Thyroid gland (tissue), 4 donors: Measurements from ENCODE around the gene SYNJ2. TPM values are rescaled to one million over a fixed set of nuclear protein-coding genes. Genes with fewer than 3 reads are reported as not detected.

ENCODE experiments used
- DNase-seq, 2 donors: peaks; one replicate each; pipeline ENCODE4 v3.0.0-alpha.2; 2019
- H3K27ac ChIP-seq, 3 donors: fragments of 200-600 bp; sonication (generic); 1 replicate in 2 of 3; 2 replicates in 1 of 3; pipeline ENCODE4 v1.5.1; 2016 to 2019; ENCODE audit warnings: mild to moderate bottlenecking in 1 of 3, moderate library complexity in 1 of 3
- H3K27me3 ChIP-seq: fragments of 200-600 bp; sonication (generic); one replicate; pipeline ENCODE4 v1.5.1; 2019
- H3K36me3 ChIP-seq, 2 donors: fragments of 200-600 bp; sonication (generic); one replicate each; pipeline ENCODE4 v1.5.1; 2016 to 2019
- H3K4me1 ChIP-seq, 2 donors: fragments of 200-600 bp; sonication (generic); one replicate each; pipeline ENCODE4 v1.5.1; 2017 to 2019
- H3K4me3 ChIP-seq, 3 donors: fragments of 200-600 bp; sonication (generic); replicated peaks in 1 of 3; 1 replicate in 2 of 3; 2 replicates in 1 of 3; pipeline ENCODE4 v1.5.1; 2016; ENCODE audit warnings: mild to moderate bottlenecking in 1 of 3
- H3K9me3 ChIP-seq: fragments of 200-600 bp; sonication (generic); one replicate; pipeline ENCODE4 v1.5.1; 2017
- POLR2A ChIP-seq, 2 donors: fragments of 450-650 bp; IDR thresholded peaks; one replicate each; pipeline ENCODE4 v1.6.1; 2017; ENCODE audit warnings: antibody characterized with exemption in 2 of 2, mild to moderate bottlenecking in 2 of 2, moderate library complexity in 1 of 2
- WGBS, 2 donors: methylation state at CpG; one replicate each; pipeline ENCODE4 v1.1.5; 2017; 5-methylcytosine and 5-hydroxymethylcytosine counted together
- intact Hi-C: fragments of 100-400 bp; cut with DNase I; formaldehyde crosslinking; loops from one replicate; pipeline ENCODE4 v1.15.1; 2023
- total RNA-seq, 4 donors: library from RNA; depleted of rRNA; stranded (reverse); fragments of >200 nt; gene quantifications; one replicate each; pipeline ENCODE4 v1.2.3, GENCODE V29; 2016
- TF ChIP-seq, protein P1 (sequence below), 6 experiments: fragments of 200-600 bp in 3 of 6; fragments of 450-650 bp in 3 of 6; sonication (generic) in 3 of 6; IDR thresholded peaks; one replicate each; pipeline ENCODE4 v1.5.1; 2016 to 2019; ENCODE audit warnings: antibody characterized with exemption in 6 of 6, mild to moderate bottlenecking in 2 of 6, inconsistent platforms in 1 of 6, moderate library complexity in 1 of 6

SYNJ2 gene
- total RNA-seq, 4 donors from 2014 or later = 11.3 to 22.7 (median 13.5) TPM

DNA sequence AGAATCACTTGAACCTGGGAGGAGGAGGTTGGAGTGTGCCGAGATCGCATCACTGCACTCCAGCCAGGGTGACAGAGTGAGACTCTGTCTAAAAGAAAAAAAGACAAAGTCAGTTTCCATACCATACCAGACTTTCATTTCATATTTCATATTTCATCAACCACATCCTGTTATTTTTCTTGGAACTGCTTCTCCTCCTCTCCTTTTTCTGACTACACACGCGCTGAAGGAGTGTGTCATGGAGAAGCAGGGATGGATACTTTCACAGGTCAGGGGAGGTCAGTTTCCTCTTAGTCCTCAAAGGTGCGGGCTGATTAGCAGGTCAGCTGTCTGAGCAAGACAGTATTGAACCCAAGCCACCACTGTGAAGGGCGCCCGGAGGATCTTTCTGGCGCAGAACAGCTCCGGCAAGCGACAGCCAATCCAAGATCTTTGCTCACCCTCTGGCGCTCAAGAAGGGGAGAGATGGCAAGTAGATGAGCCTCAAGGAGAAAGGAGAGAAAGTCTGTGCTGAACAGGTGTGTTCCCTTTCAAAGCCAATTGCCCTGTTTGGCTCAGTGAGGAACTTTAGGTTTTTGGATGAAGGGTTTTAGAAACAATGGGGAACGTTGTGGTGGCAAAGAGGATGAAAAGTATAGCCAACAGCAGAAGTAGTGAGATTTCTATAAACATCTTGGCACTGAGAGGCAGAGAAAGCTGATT is 18.9 kb upstream of the SYNJ2 start:
- TF ChIP-seq, protein P1, sequence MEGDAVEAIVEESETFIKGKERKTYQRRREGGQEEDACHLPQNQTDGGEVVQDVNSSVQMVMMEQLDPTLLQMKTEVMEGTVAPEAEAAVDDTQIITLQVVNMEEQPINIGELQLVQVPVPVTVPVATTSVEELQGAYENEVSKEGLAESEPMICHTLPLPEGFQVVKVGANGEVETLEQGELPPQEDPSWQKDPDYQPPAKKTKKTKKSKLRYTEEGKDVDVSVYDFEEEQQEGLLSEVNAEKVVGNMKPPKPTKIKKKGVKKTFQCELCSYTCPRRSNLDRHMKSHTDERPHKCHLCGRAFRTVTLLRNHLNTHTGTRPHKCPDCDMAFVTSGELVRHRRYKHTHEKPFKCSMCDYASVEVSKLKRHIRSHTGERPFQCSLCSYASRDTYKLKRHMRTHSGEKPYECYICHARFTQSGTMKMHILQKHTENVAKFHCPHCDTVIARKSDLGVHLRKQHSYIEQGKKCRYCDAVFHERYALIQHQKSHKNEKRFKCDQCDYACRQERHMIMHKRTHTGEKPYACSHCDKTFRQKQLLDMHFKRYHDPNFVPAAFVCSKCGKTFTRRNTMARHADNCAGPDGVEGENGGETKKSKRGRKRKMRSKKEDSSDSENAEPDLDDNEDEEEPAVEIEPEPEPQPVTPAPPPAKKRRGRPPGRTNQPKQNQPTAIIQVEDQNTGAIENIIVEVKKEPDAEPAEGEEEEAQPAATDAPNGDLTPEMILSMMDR (IDR thresholded peaks at IDR 0.05) = no peak
- TF ChIP-seq POLR2A (IDR thresholded peaks at IDR 0.05) = no peak
- no peak for DNase-seq

GRCh38 chr6:157964100-157964499 is 17.6 kb upstream of the SYNJ2 start:
- no peak for DNase-seq
- WGBS, 2 donors = 83 to 86% methylated on average over 3 of the region's 3 CpGs
- Histone ChIP-seq H3K4me3 (no peak overlapping the region), H3K4me1 (peaks cover 0 to 13% of the 10 kb centered on the region in 2 donors), H3K27ac (no peak overlapping the region), H3K27me3 (no peaks in the 10 kb centered on the region), H3K9me3 (no peaks in the 10 kb centered on the region), H3K36me3 (no peaks in the 10 kb centered on the region)
- intact Hi-C loops = no loop called here
- TF ChIP-seq, protein P1 (IDR thresholded peaks at IDR 0.05) = no peak
- TF ChIP-seq POLR2A (IDR thresholded peaks at IDR 0.05) = no peak

More for the DNA sequence above, 18.9 kb upstream of the SYNJ2 start:
- WGBS, 2 donors = 81 to 83% methylated on average over 12 of the region's 12 CpGs
- Histone ChIP-seq H3K36me3 (no peaks in the 10 kb centered on the region), H3K9me3 (no peaks in the 10 kb centered on the region), H3K27ac (no peak overlapping the region), H3K27me3 (no peaks in the 10 kb centered on the region), H3K4me3 (no peak overlapping the region), H3K4me1 (peaks cover 0 to 10% of the 10 kb centered on the region in 2 donors)
- intact Hi-C loops = no loop called here

GRCh38 chr6:157965387-157965786 is 16.3 kb upstream of the SYNJ2 start:
- WGBS, 2 donors = 96 to 97% methylated on average over 3 of the region's 3 CpGs

GRCh38 chr6:157966589-157966977 is 15.1 kb upstream of the SYNJ2 start:
- no peak overlapping the region for H3K27ac ChIP-seq
- DNase-seq = no peak
- TF ChIP-seq, protein P1 (IDR thresholded peaks at IDR 0.05) = no peak
- TF ChIP-seq POLR2A (IDR thresholded peaks at IDR 0.05) = no peak
- no peaks in the 10 kb centered on the region for H3K9me3 ChIP-seq
- H3K36me3 ChIP-seq = no peaks in the 10 kb centered on the region
- WGBS, 2 donors = 90 to 91% methylated on average over 8 of the region's 8 CpGs
- peaks cover 6 to 18% of the 10 kb centered on the region in 2 donors for H3K4me1 ChIP-seq
- no peaks in the 10 kb centered on the region for H3K27me3 ChIP-seq
- no peak overlapping the region for H3K4me3 ChIP-seq
- intact Hi-C loops = no loop called here

More at GRCh38 chr6:157965387-157965786, 16.3 kb upstream of the SYNJ2 start:
- Histone ChIP-seq H3K27me3 (no peaks in the 10 kb centered on the region), H3K4me1 (peaks cover 6 to 18% of the 10 kb centered on the region in 2 donors), H3K9me3 (no peaks in the 10 kb centered on the region), H3K27ac (no peak overlapping the region), H3K4me3 (no peak overlapping the region), H3K36me3 (no peaks in the 10 kb centered on the region)
- TF ChIP-seq POLR2A (IDR thresholded peaks at IDR 0.05) = no peak
- TF ChIP-seq, protein P1 (IDR thresholded peaks at IDR 0.05) = no peak
- intact Hi-C loops = no loop called here
- DNase-seq = no peak

DNA sequence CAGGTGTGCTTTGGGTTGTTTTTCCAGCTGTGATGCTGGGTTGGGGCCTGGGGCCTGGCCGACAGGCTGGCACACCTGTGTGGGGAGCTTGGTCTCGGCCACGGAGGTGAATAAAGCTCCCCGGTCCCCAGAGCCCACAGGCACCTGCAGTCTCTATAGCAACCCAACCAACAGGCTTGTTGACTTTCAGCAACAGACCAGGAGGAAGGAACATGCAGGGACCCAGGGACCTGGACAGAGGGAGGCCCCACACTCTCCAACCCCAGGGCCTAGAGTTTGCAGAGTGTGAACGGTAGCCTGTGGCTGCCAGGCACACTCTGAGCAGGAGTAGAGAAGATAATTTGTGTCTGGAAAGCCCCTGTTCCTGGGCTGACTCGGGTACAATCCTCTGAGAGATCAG is 14.6 kb upstream of the SYNJ2 start:
- Histone ChIP-seq H3K4me1 (peaks cover 6 to 18% of the 10 kb centered on the region in 2 donors), H3K9me3 (no peaks in the 10 kb centered on the region), H3K4me3 (no peak overlapping the region), H3K27ac (no peak overlapping the region), H3K36me3 (no peaks in the 10 kb centered on the region), H3K27me3 (no peaks in the 10 kb centered on the region)
- WGBS, 2 donors = 60 to 61% methylated on average over 2 to 5 of the region's 6 CpGs
- no peak for DNase-seq
- TF ChIP-seq, protein P1 (IDR thresholded peaks at IDR 0.05) = no peak
- no peak for TF ChIP-seq POLR2A (IDR thresholded peaks at IDR 0.05)
- intact Hi-C loops = no loop called here
